HepG2 (cell line): ENCODE measurements around the gene SOBP. TPM values are rescaled to one million over a fixed set of nuclear protein-coding genes. Genes with fewer than 3 reads are reported as not detected.

Experiments used
- ATAC-seq: fragments of 200-7000 bp; cut with Tn5 transposase; 3 replicates; pipeline ENCODE4 v1.9.1; 2020; ENCODE audit warnings: mild to moderate bottlenecking, moderate library complexity
- BruUV-seq: library from RNA; stranded (reverse); fragments of 400-500 nt; replicated peaks from 2 replicates; lab custom pipeline; 2021; lab: Mats Ljungman, UMichigan
- CTCF ChIA-PET: fragments of 300-600 bp; formaldehyde crosslinking; extraction: SDS; loops from one replicate; lab custom pipeline; 2021; ENCODE audit warnings: low total read pairs, inconsistent platforms, low intra/inter-chr PET ratio; lab: Yijun Ruan, JAX
- POLR2A ChIA-PET: fragments of 350-600 bp; sonication (Branson Sonifier 250); formaldehyde crosslinking; loops from one replicate; lab custom pipeline; 2020; ENCODE audit warnings: antibody characterized with exemption, inconsistent platforms; lab: Yijun Ruan, JAX
- DNase-seq: peaks from one replicate; pipeline ENCODE4 v3.0.0-alpha.2; 2015; ENCODE audit warnings: low spot score
- FAIRE-seq: peaks from 3 replicates; lab custom pipeline; 2011; peaks lifted over from hg19 to GRCh38; lab: Jason Lieb, UNC
- H2AFZ ChIP-seq: one replicate; pipeline ENCODE4 v1.6.1; 2011; ENCODE audit warnings: low read length, inconsistent platforms
- H3K27ac ChIP-seq: fragments of 300-600 bp; 3 replicates; pipeline ENCODE4 v1.8.0; 2011; ENCODE audit warnings: mixed run types, mild to moderate bottlenecking, mixed read lengths, low read length, inconsistent platforms; ENCODE audit not compliant: insufficient read depth; ENCODE audit errors: extremely low read length
- H3K27me3 ChIP-seq, 2 experiments: fragments of 200-600 bp in 1 of 2; 2 replicates in 1 of 2; 3 replicates in 1 of 2; pipeline versions ENCODE4 v1.6.0 to v1.8.0; 2011; ENCODE audit warnings: low read length in 2 of 2, mild to moderate bottlenecking in 2 of 2, moderate library complexity in 2 of 2, inconsistent platforms in 1 of 2; ENCODE audit not compliant: insufficient read depth in 2 of 2, control insufficient read depth in 1 of 2
- H3K36me3 ChIP-seq, 2 experiments: fragments of 200-600 bp in 1 of 2; replicated peaks in 1 of 2; 2 replicates in 1 of 2; 3 replicates in 1 of 2; pipeline versions ENCODE4 v1.5.1 to v1.8.0; 2011; ENCODE audit warnings: low read length in 2 of 2, inconsistent platforms in 1 of 2; ENCODE audit not compliant: insufficient read depth in 2 of 2, control insufficient read depth in 1 of 2
- H3K4me1 ChIP-seq: 2 replicates; pipeline ENCODE4 v1.5.1; 2012; ENCODE audit warnings: low read length, inconsistent platforms; ENCODE audit not compliant: insufficient read depth
- H3K4me2 ChIP-seq: 2 replicates; pipeline ENCODE4 v1.6.0; 2011; ENCODE audit warnings: low read depth, low read length, inconsistent platforms
- H3K4me3 ChIP-seq, 3 experiments: fragments of 200-600 bp in 1 of 3; sonication (generic), shearing (Covaris generic) in 1 of 3; replicated peaks in 1 of 3; 2 replicates each; pipeline ENCODE4 v1.5.1; 2011 to 2016; ENCODE audit warnings: low read length in 3 of 3, inconsistent platforms in 2 of 3, low read depth in 2 of 3, mild to moderate bottlenecking in 2 of 3, control low read depth in 1 of 3, mixed read lengths in 1 of 3; ENCODE audit not compliant: insufficient read depth in 1 of 3
- H3K79me2 ChIP-seq: one replicate; pipeline ENCODE4 v1.6.1; 2011; ENCODE audit warnings: low read length, inconsistent platforms; ENCODE audit not compliant: insufficient read depth
- H3K9ac ChIP-seq: 2 replicates; pipeline ENCODE4 v1.6.0; 2011; ENCODE audit warnings: mild to moderate bottlenecking, low read depth, low read length, inconsistent platforms; ENCODE audit not compliant: insufficient read depth
- H3K9me3 ChIP-seq: 2 replicates; pipeline ENCODE4 v1.5.1; 2012; ENCODE audit warnings: mild to moderate bottlenecking, low read length
- H4K20me1 ChIP-seq: 2 replicates; pipeline ENCODE4 v1.6.0; 2011; ENCODE audit warnings: inconsistent platforms, mild to moderate bottlenecking, low read length, moderate library complexity; ENCODE audit not compliant: insufficient read depth
- ATF7 ChIP-seq, 2 experiments: fragments of 450-650 bp in 1 of 2; sonication (generic) in 1 of 2; formaldehyde crosslinking in 1 of 2; IDR thresholded peaks; 2 replicates each; pipeline versions ENCODE4 v1.4.0 to v1.6.1; 2016 to 2020; ENCODE audit warnings: antibody characterized with exemption in 1 of 2, mild to moderate bottlenecking in 1 of 2, missing genetic modification reagents in 1 of 2
- ATM ChIP-seq: fragments of 450-650 bp; IDR thresholded peaks from 2 replicates; pipeline ENCODE4 v1.7.1; 2017; ENCODE audit warnings: mild to moderate bottlenecking, borderline replicate concordance
- BRD4 ChIP-seq: sonication (generic); formaldehyde crosslinking; IDR thresholded peaks from 2 replicates; pipeline ENCODE4 v1.4.0; 2020; ENCODE audit warnings: missing genetic modification reagents
- HBP1 ChIP-seq: IDR thresholded peaks from 2 replicates; pipeline ENCODE4 v1.6.1; 2016; ENCODE audit warnings: low read depth, control low read depth
- HNRNPH1 ChIP-seq: fragments of 200-400 bp; formaldehyde crosslinking; optimal IDR thresholded peaks from 2 replicates; pipeline ENCODE3; 2017; ENCODE audit warnings: mild to moderate bottlenecking, low read depth, low read length
- MAFF ChIP-seq: IDR thresholded peaks from 2 replicates; pipeline ENCODE4 v1.6.1; 2011; ENCODE audit warnings: low read depth, low read length, improper control_type of control experiment
- MEIS2 ChIP-seq: sonication (generic); formaldehyde crosslinking; IDR thresholded peaks from 2 replicates; pipeline ENCODE4 v1.9.0; 2021; ENCODE audit warnings: mild to moderate bottlenecking, missing genetic modification reagents
- SRSF1 ChIP-seq: fragments of 200-400 bp; formaldehyde crosslinking; optimal IDR thresholded peaks from 2 replicates; pipeline ENCODE3; 2017; ENCODE audit warnings: mild to moderate bottlenecking, low read depth, low read length, moderate library complexity
- SRSF4 ChIP-seq: fragments of 200-400 bp; formaldehyde crosslinking; IDR thresholded peaks from one replicate; pipeline ENCODE4 v1.6.1; 2018; ENCODE audit warnings: mild to moderate bottlenecking, low read depth, low read length, moderate library complexity; ENCODE audit not compliant: poor library complexity, severe bottlenecking
- SRY ChIP-seq: sonication (generic); formaldehyde crosslinking; IDR thresholded peaks from 2 replicates; pipeline ENCODE4 v1.8.0; 2022; ENCODE audit warnings: mild to moderate bottlenecking, missing genetic modification reagents
- TAF15 ChIP-seq: fragments of 200-400 bp; formaldehyde crosslinking; IDR thresholded peaks from one replicate; pipeline ENCODE4 v1.6.1; 2018; ENCODE audit warnings: mild to moderate bottlenecking, low read depth, low read length; ENCODE audit not compliant: poor library complexity, severe bottlenecking
- YEATS4 ChIP-seq: sonication (generic); formaldehyde crosslinking; IDR thresholded peaks from 2 replicates; pipeline ENCODE4 v1.4.0; 2020; ENCODE audit warnings: missing genetic modification reagents, borderline replicate concordance
- ZNF18 ChIP-seq: sonication (generic); formaldehyde crosslinking; IDR thresholded peaks from 2 replicates; pipeline ENCODE4 v1.8.0; 2022; ENCODE audit warnings: mild to moderate bottlenecking, missing genetic modification reagents; ENCODE audit not compliant: insufficient replicate concordance
- ZNF329 ChIP-seq: sonication (generic); formaldehyde crosslinking; IDR thresholded peaks from 2 replicates; pipeline ENCODE4 v1.9.0; 2021; ENCODE audit warnings: low read depth, mild to moderate bottlenecking, missing genetic modification reagents
- ZNF652 ChIP-seq: IDR thresholded peaks from 2 replicates; pipeline ENCODE4 v1.6.1; 2016; ENCODE audit warnings: low read depth, borderline replicate concordance
- ZSCAN30 ChIP-seq: sonication (generic); formaldehyde crosslinking; IDR thresholded peaks from 2 replicates; pipeline ENCODE4 v1.5.0; 2020; ENCODE audit warnings: mild to moderate bottlenecking, missing genetic modification reagents
- WGBS: methylation state at CpG from one replicate; pipeline ENCODE4 v1.1.6; 2017; ENCODE audit warnings: low lambda C conversion rate; 5-methylcytosine and 5-hydroxymethylcytosine counted together
- in situ Hi-C: cut with HindIII; loops from 2 replicates; pipeline ENCODE4 v1.10.0; 2017; ENCODE audit warnings: low pct_unique_long_range_greater_than_20kb; ENCODE audit not compliant: extremely low pct_ligation_motif_present
- intact Hi-C: fragments of 100-400 bp; cut with micrococcal nuclease; formaldehyde crosslinking; loops from one replicate; pipeline ENCODE4 v1.10.0; 2022; ENCODE audit not compliant: unreplicated experiment
- polyA plus RNA-seq, 8 experiments: library from polyadenylated mRNA; depleted of rRNA in 3 of 8; stranded (reverse) in 7 of 8; unstranded in 1 of 8; fragments of >200 nt; fragmentation: Illumina TruSeq in 4 of 8; extraction: Trizol in 4 of 8; gene quantifications; 2 replicates each; pipeline versions ENCODE4 v1.2.1 to v1.2.3, GENCODE V29; 2011 to 2016; ENCODE audit warnings: low read depth in 4 of 8, missing spikeins in 1 of 8, mixed read lengths in 1 of 8; ENCODE audit not compliant: insufficient read depth in 1 of 8
- total RNA-seq, 5 experiments: library from RNA; depleted of rRNA; stranded (reverse); fragments of >200 nt; fragmentation: Illumina TruSeq; extraction: Trizol; gene quantifications; 2 replicates each; pipeline ENCODE4 v1.2.3, GENCODE V29; 2016; ENCODE audit warnings: low read depth in 1 of 5
- TF ChIP-seq, protein P1 (sequence below): IDR thresholded peaks from 2 replicates; pipeline ENCODE4 v1.6.1; 2018; ENCODE audit warnings: missing genetic modification reagents
- TF ChIP-seq, protein P2 (sequence below): sonication (generic); formaldehyde crosslinking; IDR thresholded peaks from 2 replicates; pipeline ENCODE4 v1.8.0; 2022; ENCODE audit warnings: missing genetic modification reagents, mild to moderate bottlenecking, borderline replicate concordance
- TF ChIP-seq, protein P3 (sequence below): sonication (generic); formaldehyde crosslinking; IDR thresholded peaks from 2 replicates; pipeline ENCODE4 v1.5.1; 2020; ENCODE audit warnings: missing genetic modification reagents, mild to moderate bottlenecking, borderline replicate concordance

SOBP gene
- total and polyA plus RNA-seq, 2 of the 13 experiments (the other 11 are each of a cell fraction or from before 2014, with no cell fraction given), result 1.5 to 6.9 TPM

GRCh38 chr6:107564589-107564951 lies 74.7 kb downstream of the SOBP start:
- Histone ChIP-seq H3K9ac (no peak overlapping the region), H3K4me3 (no peak overlapping the region), H4K20me1 (no peaks in the 10 kb centered on the region; the same call in 1 of the 2 replicates), H3K9me3 (no peaks in the 10 kb centered on the region), H3K27me3 (no peaks in the 10 kb centered on the region), H3K4me2 (no peak overlapping the region), H3K4me1 (no peaks in the 10 kb centered on the region), H2AFZ (no peak overlapping the region), H3K36me3 (peaks cover 6 to 19% of the 10 kb centered on the region in 2 experiments), H3K79me2 (no peaks in the 10 kb centered on the region), H3K27ac (no peak overlapping the region)
- intact Hi-C loops (no loop called here), in situ Hi-C loops (no loop called here)
- FAIRE-seq (no peak), DNase-seq (no peak), ATAC-seq (no peak)
- BruUV-seq, result no TSS peak
- WGBS, result 96% methylated on average over 4 of the region's 4 CpGs
- TF ChIP-seq ZNF18 (CRISPR knock-in tag) (no peak), ATF7 (IDR thresholded peaks at IDR 0.05) (no peak), ATF7 (CRISPR knock-in tag; IDR thresholded peaks at IDR 0.05) (no peak), SRY (CRISPR knock-in tag) (no peak), ZNF329 (CRISPR knock-in tag) (no peak), MEIS2 (no peak), MAFF (no peak), TAF15 (no peak), HNRNPH1 (no peak), ZNF652 (no peak), YEATS4 (CRISPR knock-in tag) (no peak), BRD4 (CRISPR knock-in tag) (no peak), SRSF4 (no peak), SRSF1 (no peak), ATM (no peak), HBP1 (CRISPR knock-in tag) (no peak), ZSCAN30 (CRISPR knock-in tag) (no peak)
- TF ChIP-seq, protein P1, sequence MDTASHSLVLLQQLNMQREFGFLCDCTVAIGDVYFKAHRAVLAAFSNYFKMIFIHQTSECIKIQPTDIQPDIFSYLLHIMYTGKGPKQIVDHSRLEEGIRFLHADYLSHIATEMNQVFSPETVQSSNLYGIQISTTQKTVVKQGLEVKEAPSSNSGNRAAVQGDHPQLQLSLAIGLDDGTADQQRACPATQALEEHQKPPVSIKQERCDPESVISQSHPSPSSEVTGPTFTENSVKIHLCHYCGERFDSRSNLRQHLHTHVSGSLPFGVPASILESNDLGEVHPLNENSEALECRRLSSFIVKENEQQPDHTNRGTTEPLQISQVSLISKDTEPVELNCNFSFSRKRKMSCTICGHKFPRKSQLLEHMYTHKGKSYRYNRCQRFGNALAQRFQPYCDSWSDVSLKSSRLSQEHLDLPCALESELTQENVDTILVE (CRISPR knock-in tag), result no peak
- TF ChIP-seq, protein P2, sequence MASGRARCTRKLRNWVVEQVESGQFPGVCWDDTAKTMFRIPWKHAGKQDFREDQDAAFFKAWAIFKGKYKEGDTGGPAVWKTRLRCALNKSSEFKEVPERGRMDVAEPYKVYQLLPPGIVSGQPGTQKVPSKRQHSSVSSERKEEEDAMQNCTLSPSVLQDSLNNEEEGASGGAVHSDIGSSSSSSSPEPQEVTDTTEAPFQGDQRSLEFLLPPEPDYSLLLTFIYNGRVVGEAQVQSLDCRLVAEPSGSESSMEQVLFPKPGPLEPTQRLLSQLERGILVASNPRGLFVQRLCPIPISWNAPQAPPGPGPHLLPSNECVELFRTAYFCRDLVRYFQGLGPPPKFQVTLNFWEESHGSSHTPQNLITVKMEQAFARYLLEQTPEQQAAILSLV (CRISPR knock-in tag), result no peak
- TF ChIP-seq, protein P3, sequence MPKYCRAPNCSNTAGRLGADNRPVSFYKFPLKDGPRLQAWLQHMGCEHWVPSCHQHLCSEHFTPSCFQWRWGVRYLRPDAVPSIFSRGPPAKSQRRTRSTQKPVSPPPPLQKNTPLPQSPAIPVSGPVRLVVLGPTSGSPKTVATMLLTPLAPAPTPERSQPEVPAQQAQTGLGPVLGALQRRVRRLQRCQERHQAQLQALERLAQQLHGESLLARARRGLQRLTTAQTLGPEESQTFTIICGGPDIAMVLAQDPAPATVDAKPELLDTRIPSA (CRISPR knock-in tag), result no peak
- CTCF ChIA-PET, result no interaction called here
- POLR2A ChIA-PET, result no interaction called here
